COLO829 (cell line): ENCODE measurements around the gene MRTFA.
"Not testable (repeated sequence)": the region's sequence is repeated elsewhere in the genome, so short reads cannot be mapped to it uniquely, and the experiment has no call there.

Source experiments
- DNase-seq: peaks from one replicate; pipeline ENCODE4 v3.0.0; 2012; ENCODE audit warnings: low spot score

Gene MRTFA

GRCh38 chr22:40595497-40596234, 40.9 kb downstream of the MRTFA start:
- no peak for DNase-seq

- no peak for DNase-seq
Measured at GRCh38 chr22:40594924-40595323, 41.6 kb downstream of the MRTFA start.

- DNase-seq, result no peak
Measured at GRCh38 chr22:40594346-40594745, 42.2 kb downstream of the MRTFA start.

GRCh38 chr22:40593460-40594273, 42.9 kb downstream of the MRTFA start:
- no peak for DNase-seq

- DNase-seq, result no peak
Measured at GRCh38 chr22:40592352-40593113, 44.0 kb downstream of the MRTFA start.

GRCh38 chr22:40588726-40589125, 47.8 kb downstream of the MRTFA start:
- DNase-seq, result no peak

GRCh38 chr22:40586781-40587180, 49.7 kb downstream of the MRTFA start:
- DNase-seq, result no peak

GRCh38 chr22:40585310-40585751, 51.2 kb downstream of the MRTFA start:
- DNase-seq, result no peak

- not testable (repeated sequence) for DNase-seq
Measured at GRCh38 chr22:40584766-40585165, 51.8 kb downstream of the MRTFA start.

- DNase-seq, result no peak
Measured at GRCh38 chr22:40583053-40583741, 53.3 kb downstream of the MRTFA start.

- no peak for DNase-seq
Measured at GRCh38 chr22:40582063-40582462, 54.5 kb downstream of the MRTFA start.

- DNase-seq, result no peak
Measured at GRCh38 chr22:40580631-40581030, 55.9 kb downstream of the MRTFA start.

GRCh38 chr22:40578171-40578570, 58.3 kb downstream of the MRTFA start:
- no peak for DNase-seq

- DNase-seq, result no peak
Measured at GRCh38 chr22:40572976-40573375, 63.5 kb downstream of the MRTFA start.

GRCh38 chr22:40571887-40572286, 64.6 kb downstream of the MRTFA start:
- DNase-seq, result no peak

- DNase-seq, result no peak
Measured at GRCh38 chr22:40567626-40568328, 68.7 kb downstream of the MRTFA start.

GRCh38 chr22:40567106-40567505, 69.4 kb downstream of the MRTFA start:
- DNase-seq, result no peak

- DNase-seq, result no peak
Measured at GRCh38 chr22:40560994-40561515, 75.5 kb downstream of the MRTFA start.

GRCh38 chr22:40560551-40560950, 76.0 kb downstream of the MRTFA start:
- DNase-seq, result no peak

GRCh38 chr22:40557972-40558371, 78.5 kb downstream of the MRTFA start:
- DNase-seq, result no peak

GRCh38 chr22:40556641-40557040, 79.9 kb downstream of the MRTFA start:
- DNase-seq, result no peak
